Naive thymus-derived CD4-positive, alpha-beta T cell (primary cell): ENCODE data around the gene MMP12. TPM values are rescaled to one million over a fixed set of nuclear protein-coding genes. Genes with fewer than 3 reads are reported as not detected.
"Not testable (repeated sequence)": the region's sequence is repeated elsewhere in the genome, so short reads cannot be mapped to it uniquely, and the experiment has no call there.

Source experiments
- ATAC-seq: fragments of 150-1000 bp; cut with Tn5 transposase; 2 replicates; pipeline ENCODE4 v1.10.0; 2021; ENCODE audit warnings: mild to moderate bottlenecking, moderate library complexity
- CTCF ChIA-PET: fragments of 350-600 bp; sonication (Branson Sonifier 250); formaldehyde crosslinking; loops from one replicate; lab custom pipeline; 2021; ENCODE audit warnings: antibody characterized with exemption; lab: Charles Lee
- POLR2A ChIA-PET: fragments of 350-600 bp; sonication (Branson Sonifier 250); formaldehyde crosslinking; loops from one replicate; lab custom pipeline; 2021; ENCODE audit warnings: antibody characterized with exemption, inconsistent platforms; lab: Charles Lee
- DNase-seq, 9 donors: peaks; one replicate each; pipeline versions ENCODE4 v3.0.0 to v3.0.0-alpha.2; 2020 to 2022; ENCODE audit warnings: mixed read lengths in 1 of 9
- H3K27ac ChIP-seq: one replicate; pipeline ENCODE4 v1.7.0; 2013; ENCODE audit warnings: mild to moderate bottlenecking, low read depth, low read length, moderate library complexity
- H3K27me3 ChIP-seq, 2 donors: one replicate each; pipeline ENCODE4 v1.7.0; 2013; ENCODE audit warnings: low read length in 2 of 2, mild to moderate bottlenecking in 2 of 2, moderate library complexity in 2 of 2; ENCODE audit not compliant: control insufficient read depth in 2 of 2, insufficient read depth in 2 of 2
- H3K36me3 ChIP-seq, 3 experiments: 1 replicate in 2 of 3; 2 replicates in 1 of 3; pipeline ENCODE4 v1.7.0; 2013; ENCODE audit warnings: low read length in 3 of 3, mild to moderate bottlenecking in 3 of 3, moderate library complexity in 1 of 3; ENCODE audit not compliant: insufficient read depth in 3 of 3, control insufficient read depth in 2 of 3
- H3K4me1 ChIP-seq, 2 donors: one replicate each; pipeline ENCODE4 v1.7.0; 2013; ENCODE audit warnings: low read length in 2 of 2, mild to moderate bottlenecking in 2 of 2, moderate library complexity in 1 of 2; ENCODE audit not compliant: control insufficient read depth in 2 of 2, insufficient read depth in 2 of 2
- H3K4me3 ChIP-seq: 2 replicates; pipeline ENCODE4 v1.7.0; 2013; ENCODE audit warnings: mild to moderate bottlenecking, low read length
- H3K9me3 ChIP-seq, 3 experiments: 1 replicate in 2 of 3; 2 replicates in 1 of 3; pipeline ENCODE4 v1.7.0; 2013; ENCODE audit warnings: low read length in 3 of 3; ENCODE audit not compliant: control insufficient read depth in 2 of 3
- H3K27ac Mint-ChIP-seq, 9 donors: one replicate each; pipeline ENCODE4 v1.8.0; 2020 to 2022; ENCODE audit warnings: mixed read lengths in 9 of 9, mild to moderate bottlenecking in 8 of 9, moderate library complexity in 5 of 9, inconsistent platforms in 2 of 9
- H3K27me3 Mint-ChIP-seq, 5 donors: one replicate each; pipeline ENCODE4 v1.8.0; 2021 to 2022; ENCODE audit warnings: mixed read lengths in 5 of 5, mild to moderate bottlenecking in 1 of 5
- H3K36me3 Mint-ChIP-seq, 5 donors: one replicate each; pipeline ENCODE4 v1.8.0; 2020 to 2022; ENCODE audit warnings: mixed read lengths in 5 of 5, mild to moderate bottlenecking in 3 of 5, inconsistent platforms in 1 of 5
- H3K4me1 Mint-ChIP-seq, 7 donors: one replicate each; pipeline ENCODE4 v1.8.0; 2020 to 2022; ENCODE audit warnings: mixed read lengths in 7 of 7, mild to moderate bottlenecking in 3 of 7, inconsistent platforms in 1 of 7
- H3K4me3 Mint-ChIP-seq, 10 donors: one replicate each; pipeline ENCODE4 v1.8.0; 2020 to 2022; ENCODE audit warnings: mild to moderate bottlenecking in 10 of 10, mixed read lengths in 10 of 10, moderate library complexity in 6 of 10, inconsistent platforms in 2 of 10
- H3K9me3 Mint-ChIP-seq, 11 donors: one replicate each; pipeline ENCODE4 v1.8.0; 2020 to 2022; ENCODE audit warnings: mixed read lengths in 11 of 11, mild to moderate bottlenecking in 4 of 11, inconsistent platforms in 1 of 11, moderate library complexity in 1 of 11
- intact Hi-C, 2 donors: fragments of 100-400 bp; cut with micrococcal nuclease; formaldehyde crosslinking; loops; one replicate each; pipeline ENCODE4 v1.15.1; 2023
- polyA plus RNA-seq, 2 donors: library from polyadenylated mRNA; unstranded; fragments of 300-500 nt; fragmentation: Illumina TruSeq; gene quantifications; one replicate each; pipeline ENCODE4 v1.2.3, GENCODE V29; 2021
- total RNA-seq, 6 experiments: library from RNA in 5 of 6; stranded (reverse) in 5 of 6; gene quantifications; 1 replicate in 5 of 6; 2 replicates in 1 of 6; pipeline ENCODE4 v1.2.3 and lab custom pipeline; 2021 to 2026

Gene MMP12
- total and polyA plus RNA-seq, 7 experiments from 2014 or later: not detected

- Histone ChIP-seq H3K4me3 (no peak overlapping the region), H3K36me3 (no peaks in the 10 kb centered on the region), H3K9me3 (no peaks in the 10 kb centered on the region), H3K27me3 (no peaks in the 10 kb centered on the region), H3K27ac (no peak overlapping the region), H3K4me1 (no peaks in the 10 kb centered on the region)
- Mint-ChIP-seq H3K27ac (no peak overlapping the region), H3K4me3 (no peak overlapping the region), H3K36me3 (no peaks in the 10 kb centered on the region), H3K9me3 (peaks cover 0 to 3% (median 0%) of the 10 kb centered on the region in 11 donors), H3K27me3 (peaks cover 14 to 20% (median 18%) of the 10 kb centered on the region in 5 donors), H3K4me1 (no peaks in the 10 kb centered on the region)
- ChIA-PET POLR2A (no interaction called here), CTCF (no interaction called here)
- intact Hi-C loops: loop anchor here in 1 of 2 donors (10.0 kb wide), 1 partner anchor 143 kb away; no protein-coding TSS in a partner anchor
- no peak for ATAC-seq
- no peak for DNase-seq
Observed at GRCh38 chr11:102911758-102912481, 37.1 kb upstream of the MMP12 start.

- H3K9me3 ChIP-seq, H3K27ac Mint-ChIP-seq, H3K27ac ChIP-seq, CTCF ChIA-PET, intact Hi-C loops, POLR2A ChIA-PET, H3K4me1 Mint-ChIP-seq, ATAC-seq, H3K4me3 Mint-ChIP-seq, H3K36me3 ChIP-seq, DNase-seq, H3K9me3 Mint-ChIP-seq, H3K4me1 ChIP-seq, H3K36me3 Mint-ChIP-seq, H3K4me3 ChIP-seq, H3K27me3 ChIP-seq: not testable (repeated sequence)
- peaks cover 2 to 14% (median 10%) of the 10 kb centered on the region in 5 donors for H3K27me3 Mint-ChIP-seq
Observed at GRCh38 chr11:102905848-102906247, 31.1 kb upstream of the MMP12 start.

GRCh38 chr11:102903895-102904294 is 29.1 kb upstream of the MMP12 start:
- H3K27ac Mint-ChIP-seq, CTCF ChIA-PET, H3K4me1 Mint-ChIP-seq, H3K4me3 Mint-ChIP-seq, DNase-seq, intact Hi-C loops, H3K9me3 Mint-ChIP-seq, H3K36me3 ChIP-seq, H3K4me1 ChIP-seq, POLR2A ChIA-PET, H3K27ac ChIP-seq, ATAC-seq, H3K27me3 ChIP-seq, H3K9me3 ChIP-seq, H3K36me3 Mint-ChIP-seq, H3K4me3 ChIP-seq: not testable (repeated sequence)
- peaks cover 2 to 17% (median 13%) of the 10 kb centered on the region in 5 donors for H3K27me3 Mint-ChIP-seq

GRCh38 chr11:102900346-102900745 is 25.6 kb upstream of the MMP12 start:
- CTCF ChIA-PET: no interaction called here

GRCh38 chr11:102891736-102892135 is 17.0 kb upstream of the MMP12 start:
- Histone ChIP-seq H3K36me3 (no peaks in the 10 kb centered on the region), H3K4me3 (no peak overlapping the region), H3K27me3 (no peaks in the 10 kb centered on the region), H3K4me1 (no peaks in the 10 kb centered on the region), H3K27ac (no peak overlapping the region), H3K9me3 (no peaks in the 10 kb centered on the region)
- CTCF ChIA-PET: no interaction called here
- POLR2A ChIA-PET: no interaction called here
- intact Hi-C loops: no loop called here
- H3K36me3 Mint-ChIP-seq: peaks cover 0 to 5% (median 0%) of the 10 kb centered on the region in 5 donors
- DNase-seq (no peak), ATAC-seq (no peak)
- no peaks in the 10 kb centered on the region for H3K4me1 Mint-ChIP-seq
- no peak overlapping the region for H3K4me3 Mint-ChIP-seq
- H3K27me3 Mint-ChIP-seq: peaks cover 2 to 27% (median 16%) of the 10 kb centered on the region in 5 donors
- no peak overlapping the region for H3K27ac Mint-ChIP-seq
- H3K9me3 Mint-ChIP-seq: peaks cover 0 to 21% (median 8%) of the 10 kb centered on the region in 11 donors

More at GRCh38 chr11:102900346-102900745, 25.6 kb upstream of the MMP12 start:
- intact Hi-C loops: no loop called here
- no peaks in the 10 kb centered on the region for H3K9me3 ChIP-seq
- POLR2A ChIA-PET: no interaction called here
- Mint-ChIP-seq H3K36me3 (no peaks in the 10 kb centered on the region), H3K4me3 (no peak overlapping the region), H3K27me3 (peaks cover 0 to 15% (median 5%) of the 10 kb centered on the region in 5 donors), H3K9me3 (peaks cover 0 to 11% (median 0%) of the 10 kb centered on the region in 11 donors), H3K4me1 (no peaks in the 10 kb centered on the region), H3K27ac (no peak overlapping the region)
- ATAC-seq (no peak), DNase-seq (no peak)
- no peaks in the 10 kb centered on the region for H3K36me3 ChIP-seq
- H3K4me3 ChIP-seq: no peak overlapping the region
- no peak overlapping the region for H3K27ac ChIP-seq
- no peaks in the 10 kb centered on the region for H3K27me3 ChIP-seq
- no peaks in the 10 kb centered on the region for H3K4me1 ChIP-seq

DNA sequence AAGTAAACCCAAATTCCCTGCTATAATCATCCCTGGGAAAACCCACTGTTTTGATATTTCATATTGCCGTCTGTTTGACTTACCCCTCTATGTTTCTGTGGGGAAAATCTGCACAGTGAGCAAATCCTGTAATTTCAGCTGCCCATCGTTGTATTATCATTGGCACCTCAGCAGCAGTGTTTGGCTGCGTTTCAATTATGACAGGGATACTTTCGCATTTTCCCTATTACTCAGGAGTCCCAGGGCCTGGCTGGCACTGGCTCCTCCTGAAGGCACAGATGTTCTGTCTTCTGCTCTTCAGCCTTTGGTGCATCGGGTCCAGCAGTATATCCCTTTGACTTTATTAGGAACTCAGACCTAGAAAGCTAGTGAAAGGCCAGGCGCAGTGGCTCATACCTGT is 12.2 kb upstream of the MMP12 start:
- Histone ChIP-seq H3K9me3 (no peaks in the 10 kb centered on the region), H3K27me3 (no peaks in the 10 kb centered on the region), H3K4me3 (no peak overlapping the region), H3K4me1 (no peaks in the 10 kb centered on the region), H3K27ac (no peak overlapping the region), H3K36me3 (no peaks in the 10 kb centered on the region)
- no peaks in the 10 kb centered on the region for H3K36me3 Mint-ChIP-seq
- H3K4me3 Mint-ChIP-seq: no peak overlapping the region
- ChIA-PET POLR2A (no interaction called here), CTCF (no interaction called here)
- H3K9me3 Mint-ChIP-seq: peaks cover 0 to 3% (median 0%) of the 10 kb centered on the region in 11 donors
- no peak for ATAC-seq
- DNase-seq: no peak
- H3K4me1 Mint-ChIP-seq: no peaks in the 10 kb centered on the region
- H3K27me3 Mint-ChIP-seq: peaks cover 0 to 21% (median 10%) of the 10 kb centered on the region in 5 donors
- no peak overlapping the region for H3K27ac Mint-ChIP-seq
- intact Hi-C loops: no loop called here

GRCh38 chr11:102883141-102883540 is 8.4 kb upstream of the MMP12 start:
- H3K27me3 ChIP-seq: no peaks in the 10 kb centered on the region
- ChIA-PET POLR2A (no interaction called here), CTCF (no interaction called here)
- intact Hi-C loops: no loop called here
- ATAC-seq (no peak), DNase-seq (no peak)
- Mint-ChIP-seq H3K4me1 (peaks cover 0 to 3% (median 0%) of the 10 kb centered on the region in 7 donors), H3K4me3 (no peak overlapping the region), H3K27me3 (peaks cover 0 to 13% (median 8%) of the 10 kb centered on the region in 5 donors), H3K9me3 (peaks cover 0 to 2% (median 0%) of the 10 kb centered on the region in 11 donors), H3K36me3 (no peaks in the 10 kb centered on the region), H3K27ac (no peak overlapping the region)
- H3K4me3 ChIP-seq: no peak overlapping the region
- no peaks in the 10 kb centered on the region for H3K9me3 ChIP-seq
- no peaks in the 10 kb centered on the region for H3K4me1 ChIP-seq
- H3K36me3 ChIP-seq: no peaks in the 10 kb centered on the region
- H3K27ac ChIP-seq: no peak overlapping the region
